NB4 (cell line): ENCODE results near the gene CNTNAP2.

Experiments used
- MYC ChIP-seq: IDR thresholded peaks from 2 replicates; pipeline ENCODE4 v1.6.1; 2011; ENCODE audit warnings: low read depth, low read length
- POLR2A ChIP-seq: IDR thresholded peaks from 2 replicates; pipeline ENCODE4 v1.6.1; 2011; ENCODE audit warnings: mild to moderate bottlenecking; ENCODE audit not compliant: insufficient read length; ENCODE audit errors: extremely low read depth
- TF ChIP-seq, protein P1 (sequence below): IDR thresholded peaks from one replicate; pipeline ENCODE4 v1.5.1; 2012; ENCODE audit warnings: low read depth, low read length
- TF ChIP-seq, protein P2 (sequence below): IDR thresholded peaks from 2 replicates; pipeline ENCODE4 v1.6.1; 2011; ENCODE audit warnings: low read depth, low read length

DNA sequence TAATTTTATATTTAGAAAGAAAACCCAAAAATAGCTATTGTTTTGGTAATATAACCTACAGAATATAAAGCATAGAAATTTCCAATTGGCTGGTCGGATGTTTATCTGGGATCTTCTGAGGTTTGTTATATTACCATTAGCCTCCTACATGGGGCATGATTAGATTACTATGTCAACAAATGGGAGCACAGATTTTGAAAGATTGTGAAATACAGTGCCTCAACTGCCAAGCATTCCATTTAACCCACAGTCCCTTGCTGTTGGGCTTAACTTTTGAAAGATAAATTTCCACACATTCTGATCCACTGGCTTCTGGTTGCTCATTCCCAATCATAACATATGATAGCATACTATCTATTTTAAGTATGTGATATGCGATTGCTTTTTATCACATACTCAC, 2018.5 kb downstream of the CNTNAP2 start:
- TF ChIP-seq, protein P1, sequence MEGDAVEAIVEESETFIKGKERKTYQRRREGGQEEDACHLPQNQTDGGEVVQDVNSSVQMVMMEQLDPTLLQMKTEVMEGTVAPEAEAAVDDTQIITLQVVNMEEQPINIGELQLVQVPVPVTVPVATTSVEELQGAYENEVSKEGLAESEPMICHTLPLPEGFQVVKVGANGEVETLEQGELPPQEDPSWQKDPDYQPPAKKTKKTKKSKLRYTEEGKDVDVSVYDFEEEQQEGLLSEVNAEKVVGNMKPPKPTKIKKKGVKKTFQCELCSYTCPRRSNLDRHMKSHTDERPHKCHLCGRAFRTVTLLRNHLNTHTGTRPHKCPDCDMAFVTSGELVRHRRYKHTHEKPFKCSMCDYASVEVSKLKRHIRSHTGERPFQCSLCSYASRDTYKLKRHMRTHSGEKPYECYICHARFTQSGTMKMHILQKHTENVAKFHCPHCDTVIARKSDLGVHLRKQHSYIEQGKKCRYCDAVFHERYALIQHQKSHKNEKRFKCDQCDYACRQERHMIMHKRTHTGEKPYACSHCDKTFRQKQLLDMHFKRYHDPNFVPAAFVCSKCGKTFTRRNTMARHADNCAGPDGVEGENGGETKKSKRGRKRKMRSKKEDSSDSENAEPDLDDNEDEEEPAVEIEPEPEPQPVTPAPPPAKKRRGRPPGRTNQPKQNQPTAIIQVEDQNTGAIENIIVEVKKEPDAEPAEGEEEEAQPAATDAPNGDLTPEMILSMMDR, result no peak
- no peak for TF ChIP-seq POLR2A
- TF ChIP-seq, protein P2, sequence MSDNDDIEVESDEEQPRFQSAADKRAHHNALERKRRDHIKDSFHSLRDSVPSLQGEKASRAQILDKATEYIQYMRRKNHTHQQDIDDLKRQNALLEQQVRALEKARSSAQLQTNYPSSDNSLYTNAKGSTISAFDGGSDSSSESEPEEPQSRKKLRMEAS, result no peak
- no peak for TF ChIP-seq MYC
